GM06990 (cell line): ENCODE results near the gene KIAA0930.

Source experiments
- DNase-seq: peaks from one replicate; pipeline ENCODE4 v3.0.0-alpha.2; 2011; ENCODE audit not compliant: insufficient read length; ENCODE audit errors: extremely low read depth
- H3K27me3 ChIP-seq: replicated peaks from 2 replicates; pipeline ENCODE4 v1.6.0; 2011; ENCODE audit warnings: low read length; ENCODE audit not compliant: control insufficient read depth, insufficient read depth
- H3K36me3 ChIP-seq: 2 replicates; pipeline ENCODE4 v1.5.1; 2011; ENCODE audit warnings: low read length; ENCODE audit not compliant: control insufficient read depth, insufficient read depth
- H3K4me3 ChIP-seq: replicated peaks from 2 replicates; pipeline ENCODE4 v1.5.1; 2011; ENCODE audit warnings: low read depth, mild to moderate bottlenecking, control low read depth, low read length
- CTCF ChIP-seq: IDR thresholded peaks from 2 replicates; pipeline ENCODE4 v1.5.1; 2011; ENCODE audit warnings: low read length, control low read depth, mild to moderate bottlenecking, inconsistent platforms; ENCODE audit not compliant: insufficient read depth, poor library complexity, severe bottlenecking

Gene KIAA0930

GRCh38 chr22:45204819-45205218 is 35.9 kb downstream of the KIAA0930 start:
- H3K4me3 ChIP-seq = no peak overlapping the region
- no peak for TF ChIP-seq CTCF
- H3K27me3 ChIP-seq = no peaks in the 10 kb centered on the region
- DNase-seq = no peak
- peaks cover 27% of the 10 kb centered on the region for H3K36me3 ChIP-seq

GRCh38 chr22:45204241-45204640 is 36.5 kb downstream of the KIAA0930 start:
- no peaks in the 10 kb centered on the region for H3K27me3 ChIP-seq
- H3K4me3 ChIP-seq = no peak overlapping the region
- no peak for TF ChIP-seq CTCF
- peaks cover 30% of the 10 kb centered on the region for H3K36me3 ChIP-seq
- DNase-seq = no peak

GRCh38 chr22:45203150-45203951 is 37.3 kb downstream of the KIAA0930 start:
- Histone ChIP-seq H3K27me3 (no peaks in the 10 kb centered on the region), H3K36me3 (peaks cover 34% of the 10 kb centered on the region), H3K4me3 (no peak overlapping the region)
- DNase-seq = no peak
- no peak for TF ChIP-seq CTCF

- no peak for TF ChIP-seq CTCF
- no peaks in the 10 kb centered on the region for H3K27me3 ChIP-seq
- H3K4me3 ChIP-seq = no peak overlapping the region
- no peak for DNase-seq
- H3K36me3 ChIP-seq = peaks cover 39% of the 10 kb centered on the region
These were observed 38.2 kb downstream of the KIAA0930 start for GRCh38 chr22:45202333-45203149.

GRCh38 chr22:45201678-45202332 is 38.9 kb downstream of the KIAA0930 start:
- no peak overlapping the region for H3K4me3 ChIP-seq
- no peak for TF ChIP-seq CTCF
- H3K36me3 ChIP-seq = peaks cover 44% of the 10 kb centered on the region
- H3K27me3 ChIP-seq = no peaks in the 10 kb centered on the region
- DNase-seq = no peak
